ENCODE measurements around the gene GPR132.
A peak's percentile ranks its signal among the peaks of the same experiment; 100 is the strongest.

DNA sequence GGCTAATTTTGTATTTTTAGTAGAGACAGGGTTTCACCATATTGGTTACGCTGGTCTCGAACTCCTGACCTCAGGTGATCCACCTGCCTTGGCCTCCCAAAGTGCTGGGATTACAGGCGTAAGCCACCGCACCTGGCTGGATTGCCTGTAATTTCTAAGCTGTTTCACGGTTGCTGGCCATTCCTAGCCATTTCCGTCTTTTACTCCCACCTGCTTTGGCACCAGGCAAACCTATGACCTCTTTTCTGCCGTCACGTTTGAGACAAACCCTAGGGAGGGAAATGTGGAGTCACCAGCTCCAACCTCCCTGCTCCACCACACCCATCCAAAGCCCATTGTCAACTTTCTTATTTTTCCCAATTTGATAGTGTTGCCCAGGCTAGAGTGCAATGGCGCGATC, 1.2 kb downstream of the GPR132 start:
- TF ChIP-seq POLR2A (IDR thresholded peaks at IDR 0.05; ENCODE audit: low read depth, low read length) (0 out of 2 replicates have a peak, but pooled peaks have one; percentile 14), TAF1 (IDR thresholded peaks at IDR 0.05; ENCODE audit: low read depth, low read length) (no peak), SPI1 (IDR thresholded peaks at IDR 0.05; ENCODE audit: low read depth, low read length) (no peak)

Measured in GM12891 (cell line).